Endodermal cell (in vitro differentiated cells): Measurements from ENCODE around the gene DDX10. TPM values are rescaled to one million over a fixed set of nuclear protein-coding genes. Genes with fewer than 3 reads are reported as not detected.

Experiments used
- DNase-seq: peaks from one replicate; pipeline ENCODE4 v3.0.0-alpha.2; 2017
- H3K27ac ChIP-seq: 2 replicates; pipeline ENCODE4 v1.5.1; 2013; ENCODE audit warnings: mild to moderate bottlenecking, low read depth, low read length, moderate library complexity
- H3K27me3 ChIP-seq: 2 replicates; pipeline ENCODE4 v1.6.1; 2013; ENCODE audit warnings: mild to moderate bottlenecking, low read length, moderate library complexity; ENCODE audit not compliant: insufficient read depth, control insufficient read depth, poor library complexity, severe bottlenecking
- H3K36me3 ChIP-seq: 2 replicates; pipeline ENCODE4 v1.7.0; 2013; ENCODE audit warnings: mild to moderate bottlenecking, low read length, moderate library complexity; ENCODE audit not compliant: control insufficient read depth, insufficient read depth
- H3K4me1 ChIP-seq: one replicate; pipeline ENCODE4 v1.7.0; 2013; ENCODE audit warnings: low read length; ENCODE audit not compliant: control insufficient read depth, insufficient read depth
- H3K4me3 ChIP-seq: 2 replicates; pipeline ENCODE4 v1.5.1; 2013; ENCODE audit warnings: mild to moderate bottlenecking, low read length, moderate library complexity
- H3K9ac ChIP-seq: 2 replicates; pipeline ENCODE4 v1.6.1; 2013; ENCODE audit warnings: mild to moderate bottlenecking, low read length, moderate library complexity; ENCODE audit not compliant: poor library complexity, severe bottlenecking; ENCODE audit errors: extremely low read depth
- H3K9me3 ChIP-seq: 2 replicates; pipeline ENCODE4 v1.6.1; 2013; ENCODE audit warnings: mild to moderate bottlenecking, low read length, moderate library complexity; ENCODE audit not compliant: control insufficient read depth
- H3K27ac Mint-ChIP-seq: 2 replicates; pipeline ENCODE4 v1.8.0; 2020; ENCODE audit warnings: mixed read lengths
- H3K27me3 Mint-ChIP-seq: 2 replicates; pipeline ENCODE4 v1.8.0; 2021; ENCODE audit warnings: mild to moderate bottlenecking, mixed read lengths; ENCODE audit not compliant: insufficient read depth
- H3K36me3 Mint-ChIP-seq: 2 replicates; pipeline ENCODE4 v1.8.0; 2020; ENCODE audit warnings: low read depth, mixed read lengths
- H3K4me1 Mint-ChIP-seq: 2 replicates; pipeline ENCODE4 v1.8.0; 2020; ENCODE audit warnings: mixed read lengths
- H3K4me3 Mint-ChIP-seq: 2 replicates; pipeline ENCODE4 v1.8.0; 2020; ENCODE audit warnings: mild to moderate bottlenecking, moderate library complexity, mixed read lengths
- H3K9me3 Mint-ChIP-seq: 2 replicates; pipeline ENCODE4 v1.8.0; 2020; ENCODE audit warnings: mild to moderate bottlenecking, mixed read lengths
- WGBS, 2 experiments: methylation state at CpG; one replicate each; pipeline versions ENCODE4 v1.1.5 to v1.1.7; 2013; ENCODE audit warnings: missing lambda C conversion rate in 2 of 2, mixed read lengths in 1 of 2; ENCODE audit not compliant: insufficient coverage in 1 of 2, insufficient read length in 1 of 2; 5-methylcytosine and 5-hydroxymethylcytosine counted together
- total RNA-seq, 2 donors: library from RNA; stranded (reverse); fragmentation: NEBNext Ultra II Directional in 1 of 2; extraction: Animal tissue kit (Norgen Biotek cat#: 25700) in 1 of 2; gene quantifications; 2 replicates in 1 of 2; 3 replicates in 1 of 2; pipeline ENCODE4 v1.2.1, GENCODE V29; 2021
- TF ChIP-seq, protein P1 (sequence below): fragments of 200-600 bp; sonication (generic); conservative IDR thresholded peaks from 2 replicates; pipeline ENCODE4 v1.5.0; 2021; ENCODE audit warnings: antibody characterized with exemption, mild to moderate bottlenecking

The DDX10 gene
- total RNA-seq, 2 donors from 2014 or later, result 31.1 to 32.7 TPM

- Histone ChIP-seq H3K27ac (no peak overlapping the region), H3K4me1 (no peaks in the 10 kb centered on the region), H3K27me3 (no peaks in the 10 kb centered on the region), H3K36me3 (no peaks in the 10 kb centered on the region), H3K4me3 (no peak overlapping the region), H3K9ac (no peak overlapping the region), H3K9me3 (no peaks in the 10 kb centered on the region)
- WGBS, 2 experiments, result 100% methylated on average over 1 of the region's 2 CpGs; no CpG with 5 or more reads in 1 of the 2 experiments
- H3K27me3 Mint-ChIP-seq, result no peaks in the 10 kb centered on the region
- H3K9me3 Mint-ChIP-seq, result no peaks in the 10 kb centered on the region
- DNase-seq, result no peak
- H3K36me3 Mint-ChIP-seq, result no peaks in the 10 kb centered on the region
- H3K4me1 Mint-ChIP-seq, result peaks cover 11% of the 10 kb centered on the region
- H3K4me3 Mint-ChIP-seq, result no peak overlapping the region
- H3K27ac Mint-ChIP-seq, result no peak overlapping the region
- TF ChIP-seq, protein P1, sequence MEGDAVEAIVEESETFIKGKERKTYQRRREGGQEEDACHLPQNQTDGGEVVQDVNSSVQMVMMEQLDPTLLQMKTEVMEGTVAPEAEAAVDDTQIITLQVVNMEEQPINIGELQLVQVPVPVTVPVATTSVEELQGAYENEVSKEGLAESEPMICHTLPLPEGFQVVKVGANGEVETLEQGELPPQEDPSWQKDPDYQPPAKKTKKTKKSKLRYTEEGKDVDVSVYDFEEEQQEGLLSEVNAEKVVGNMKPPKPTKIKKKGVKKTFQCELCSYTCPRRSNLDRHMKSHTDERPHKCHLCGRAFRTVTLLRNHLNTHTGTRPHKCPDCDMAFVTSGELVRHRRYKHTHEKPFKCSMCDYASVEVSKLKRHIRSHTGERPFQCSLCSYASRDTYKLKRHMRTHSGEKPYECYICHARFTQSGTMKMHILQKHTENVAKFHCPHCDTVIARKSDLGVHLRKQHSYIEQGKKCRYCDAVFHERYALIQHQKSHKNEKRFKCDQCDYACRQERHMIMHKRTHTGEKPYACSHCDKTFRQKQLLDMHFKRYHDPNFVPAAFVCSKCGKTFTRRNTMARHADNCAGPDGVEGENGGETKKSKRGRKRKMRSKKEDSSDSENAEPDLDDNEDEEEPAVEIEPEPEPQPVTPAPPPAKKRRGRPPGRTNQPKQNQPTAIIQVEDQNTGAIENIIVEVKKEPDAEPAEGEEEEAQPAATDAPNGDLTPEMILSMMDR, result no peak
Measured at GRCh38 chr11:108813086-108813485, 148.2 kb downstream of the DDX10 start.

DNA sequence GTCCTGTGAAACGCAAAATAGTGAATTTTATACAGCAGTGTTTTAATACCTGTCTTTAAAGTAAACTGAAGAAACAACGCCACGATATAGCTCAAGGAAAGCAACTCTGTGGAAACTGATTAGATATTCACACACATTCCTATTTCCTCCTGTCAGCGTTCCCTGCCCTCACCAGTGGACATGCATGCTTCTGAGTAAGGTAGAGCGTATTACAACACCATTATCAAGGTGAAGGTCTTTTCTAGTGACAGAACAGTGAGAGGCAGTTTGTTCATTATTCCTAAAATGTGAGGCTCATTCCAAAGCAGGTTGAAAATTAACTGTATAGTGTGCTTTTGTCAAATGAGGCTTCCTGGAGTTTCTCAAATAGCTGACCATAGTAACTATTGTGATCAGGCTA lies 153.1 kb downstream of the DDX10 start:
- 94 to 95% methylated on average over 4 to 5 of the region's 5 CpGs for WGBS, 2 experiments
- Histone ChIP-seq H3K4me1 (no peaks in the 10 kb centered on the region), H3K36me3 (no peaks in the 10 kb centered on the region), H3K4me3 (no peak overlapping the region), H3K27me3 (no peaks in the 10 kb centered on the region), H3K27ac (no peak overlapping the region), H3K9me3 (no peaks in the 10 kb centered on the region), H3K9ac (no peak overlapping the region)
- no peak overlapping the region for H3K27ac Mint-ChIP-seq
- H3K4me1 Mint-ChIP-seq, result peaks cover 10% of the 10 kb centered on the region
- no peak for DNase-seq
- no peak overlapping the region for H3K4me3 Mint-ChIP-seq
- TF ChIP-seq, protein P1, result no peak
- H3K9me3 Mint-ChIP-seq, result no peaks in the 10 kb centered on the region
- no peaks in the 10 kb centered on the region for H3K27me3 Mint-ChIP-seq
- H3K36me3 Mint-ChIP-seq, result no peaks in the 10 kb centered on the region

DNA sequence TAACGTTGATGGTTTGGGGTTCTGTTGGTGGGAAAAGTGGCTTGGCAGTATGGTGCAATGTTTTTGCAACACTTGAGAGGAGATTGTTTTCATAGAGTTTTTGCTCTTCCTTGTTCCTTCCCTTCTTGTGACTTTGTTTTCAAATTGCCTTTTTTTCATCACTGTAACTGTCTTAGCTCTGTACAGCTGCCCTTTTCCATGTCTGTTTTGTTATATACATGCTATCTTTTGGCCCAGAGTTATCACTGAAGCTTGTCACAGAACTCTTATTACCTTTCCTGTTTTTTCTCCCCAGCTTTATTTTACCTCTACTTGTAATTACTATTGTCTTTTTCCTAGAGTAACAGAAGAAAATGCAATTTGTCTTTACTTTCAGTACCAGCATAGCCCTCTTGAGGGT lies 154.1 kb downstream of the DDX10 start:
- H3K4me1 ChIP-seq, result no peaks in the 10 kb centered on the region
- H3K4me3 ChIP-seq, result no peak overlapping the region
- Mint-ChIP-seq H3K9me3 (no peaks in the 10 kb centered on the region), H3K27me3 (no peaks in the 10 kb centered on the region), H3K36me3 (no peaks in the 10 kb centered on the region), H3K4me1 (peaks cover 10% of the 10 kb centered on the region), H3K4me3 (no peak overlapping the region), H3K27ac (no peak overlapping the region)
- no peaks in the 10 kb centered on the region for H3K9me3 ChIP-seq
- H3K36me3 ChIP-seq, result no peaks in the 10 kb centered on the region
- H3K27ac ChIP-seq, result no peak overlapping the region
- WGBS, 2 experiments, result 100% methylated on average over 1 of the region's 1 CpG
- H3K9ac ChIP-seq, result no peak overlapping the region
- TF ChIP-seq, protein P1, result peak; percentile 15
- no peaks in the 10 kb centered on the region for H3K27me3 ChIP-seq
- DNase-seq, result no peak
